Progenitor cell of endocrine pancreas (in vitro differentiated cells): ENCODE measurements around the gene ANP32A. TPM values are rescaled to one million over a fixed set of nuclear protein-coding genes. Genes with fewer than 3 reads are reported as not detected.

Source experiments
- DNase-seq: peaks from one replicate; pipeline ENCODE4 v3.0.0; 2021; ENCODE audit warnings: low spot score; ENCODE audit not compliant: unreplicated experiment
- H3K27ac Mint-ChIP-seq: 2 replicates; pipeline ENCODE4 v1.8.0; 2021; ENCODE audit warnings: mild to moderate bottlenecking, moderate library complexity, mixed read lengths
- H3K27me3 Mint-ChIP-seq: 2 replicates; pipeline ENCODE4 v1.8.0; 2021; ENCODE audit warnings: mixed read lengths
- H3K36me3 Mint-ChIP-seq: 2 replicates; pipeline ENCODE4 v1.8.0; 2022; ENCODE audit warnings: mixed read lengths; ENCODE audit not compliant: insufficient read depth
- H3K4me1 Mint-ChIP-seq: 2 replicates; pipeline ENCODE4 v1.8.0; 2021; ENCODE audit warnings: low read depth, mixed read lengths
- H3K4me3 Mint-ChIP-seq: 2 replicates; pipeline ENCODE4 v1.8.0; 2021; ENCODE audit warnings: low read depth, mild to moderate bottlenecking, moderate library complexity, mixed read lengths
- H3K9me3 Mint-ChIP-seq: 2 replicates; pipeline ENCODE4 v1.8.0; 2021; ENCODE audit warnings: low read depth, mixed read lengths
- total RNA-seq: library from RNA; stranded (reverse); gene quantifications from 2 replicates; pipeline ENCODE4 v1.2.1, GENCODE V29; 2021
- TF ChIP-seq, protein P1 (sequence below): fragments of 200-600 bp; sonication (generic); IDR thresholded peaks from one replicate; pipeline ENCODE4 v1.5.0; 2021; ENCODE audit warnings: antibody characterized with exemption, mild to moderate bottlenecking; ENCODE audit not compliant: unreplicated experiment

The ANP32A gene
- total RNA-seq, 1 donor from 2014 or later, result 279 TPM

DNA sequence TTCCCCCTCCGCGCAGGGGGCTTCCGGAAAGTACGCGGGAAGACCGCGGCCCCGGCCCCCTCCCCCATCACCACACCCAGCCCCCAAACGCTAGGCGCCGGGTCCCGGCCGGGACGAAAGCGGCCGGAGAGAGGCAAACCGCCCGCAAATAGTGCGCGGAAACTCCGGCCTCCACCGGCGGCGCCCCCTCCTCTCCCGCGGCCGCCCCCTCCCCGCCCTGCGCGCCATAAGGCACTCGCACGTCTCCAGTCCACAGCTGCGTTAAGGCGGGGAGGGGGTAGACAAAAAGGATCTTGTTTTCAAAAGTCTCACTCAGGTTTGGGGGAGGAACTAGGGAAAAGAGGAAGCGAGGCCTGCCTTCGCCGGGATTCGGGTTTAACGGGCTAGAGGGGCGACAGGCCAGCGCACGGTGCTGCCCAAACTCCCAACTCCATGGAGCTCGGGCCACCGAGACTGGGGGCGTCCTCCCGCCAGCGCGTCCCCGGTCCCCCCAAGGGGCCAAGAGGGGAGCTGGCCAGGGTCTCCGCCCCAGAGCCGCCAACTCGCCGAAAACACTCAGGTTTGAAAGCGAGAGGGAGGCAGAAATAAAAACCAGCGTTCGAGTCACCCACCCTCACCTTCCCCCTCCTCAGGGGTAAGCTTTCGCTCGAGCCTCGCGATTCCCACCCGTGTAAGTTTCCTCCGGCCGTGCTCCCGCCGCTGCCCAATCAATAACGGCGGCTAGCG lies 1.8 kb downstream of the ANP32A start:
- peak overlapping the region; percentile 99 for H3K4me3 Mint-ChIP-seq
- H3K36me3 Mint-ChIP-seq, result peaks cover 2% of the 10 kb centered on the region
- TF ChIP-seq, protein P1, sequence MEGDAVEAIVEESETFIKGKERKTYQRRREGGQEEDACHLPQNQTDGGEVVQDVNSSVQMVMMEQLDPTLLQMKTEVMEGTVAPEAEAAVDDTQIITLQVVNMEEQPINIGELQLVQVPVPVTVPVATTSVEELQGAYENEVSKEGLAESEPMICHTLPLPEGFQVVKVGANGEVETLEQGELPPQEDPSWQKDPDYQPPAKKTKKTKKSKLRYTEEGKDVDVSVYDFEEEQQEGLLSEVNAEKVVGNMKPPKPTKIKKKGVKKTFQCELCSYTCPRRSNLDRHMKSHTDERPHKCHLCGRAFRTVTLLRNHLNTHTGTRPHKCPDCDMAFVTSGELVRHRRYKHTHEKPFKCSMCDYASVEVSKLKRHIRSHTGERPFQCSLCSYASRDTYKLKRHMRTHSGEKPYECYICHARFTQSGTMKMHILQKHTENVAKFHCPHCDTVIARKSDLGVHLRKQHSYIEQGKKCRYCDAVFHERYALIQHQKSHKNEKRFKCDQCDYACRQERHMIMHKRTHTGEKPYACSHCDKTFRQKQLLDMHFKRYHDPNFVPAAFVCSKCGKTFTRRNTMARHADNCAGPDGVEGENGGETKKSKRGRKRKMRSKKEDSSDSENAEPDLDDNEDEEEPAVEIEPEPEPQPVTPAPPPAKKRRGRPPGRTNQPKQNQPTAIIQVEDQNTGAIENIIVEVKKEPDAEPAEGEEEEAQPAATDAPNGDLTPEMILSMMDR, result no peak
- no peak for DNase-seq
- no peaks in the 10 kb centered on the region for H3K9me3 Mint-ChIP-seq
- H3K27ac Mint-ChIP-seq, result peak overlapping the region; percentile 97
- peaks cover 38% of the 10 kb centered on the region for H3K4me1 Mint-ChIP-seq
- no peaks in the 10 kb centered on the region for H3K27me3 Mint-ChIP-seq

DNA sequence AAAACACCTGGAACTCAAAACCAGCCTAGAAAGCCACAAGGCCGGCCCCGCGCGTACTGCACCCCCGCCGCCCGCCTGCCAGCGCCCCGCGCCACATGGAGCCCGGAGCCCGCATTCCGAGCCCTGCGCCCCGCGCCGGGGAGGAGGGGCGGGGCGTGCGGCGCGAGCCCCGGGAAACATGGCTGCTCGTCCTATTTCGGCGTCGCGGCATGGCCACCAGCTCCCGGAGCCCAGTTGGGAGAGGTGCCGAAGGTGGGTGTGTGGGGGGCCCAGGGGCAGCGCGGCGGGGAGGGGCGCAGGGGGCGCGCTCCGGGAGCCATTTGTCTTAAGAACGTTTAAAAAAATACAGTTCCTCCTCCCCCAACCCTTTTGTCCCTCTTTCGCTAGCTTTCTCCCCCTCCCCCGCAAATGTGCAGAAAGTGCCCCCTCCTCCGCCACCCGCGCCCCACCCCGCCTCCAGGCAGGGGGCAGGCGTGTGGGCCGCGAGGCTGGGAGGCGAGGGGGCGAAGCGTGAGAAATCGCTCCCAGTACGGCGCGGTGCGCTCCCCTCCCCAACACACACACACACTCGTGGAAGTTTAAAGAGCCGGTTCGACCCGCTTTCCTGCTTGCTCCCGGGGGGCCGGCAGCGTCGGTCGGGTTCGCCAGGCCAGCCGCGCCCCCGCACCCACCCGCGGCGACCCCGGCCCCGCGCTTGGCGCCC lies 2.5 kb downstream of the ANP32A start:
- H3K4me1 Mint-ChIP-seq, result peaks cover 39% of the 10 kb centered on the region
- peak; percentile 60 for DNase-seq
- H3K27ac Mint-ChIP-seq, result peak overlapping the region; percentile 81
- H3K36me3 Mint-ChIP-seq, result peaks cover 2% of the 10 kb centered on the region
- H3K4me3 Mint-ChIP-seq, result peak overlapping the region; percentile 99
- no peaks in the 10 kb centered on the region for H3K9me3 Mint-ChIP-seq
- TF ChIP-seq, protein P1, result no peak
- no peaks in the 10 kb centered on the region for H3K27me3 Mint-ChIP-seq

DNA sequence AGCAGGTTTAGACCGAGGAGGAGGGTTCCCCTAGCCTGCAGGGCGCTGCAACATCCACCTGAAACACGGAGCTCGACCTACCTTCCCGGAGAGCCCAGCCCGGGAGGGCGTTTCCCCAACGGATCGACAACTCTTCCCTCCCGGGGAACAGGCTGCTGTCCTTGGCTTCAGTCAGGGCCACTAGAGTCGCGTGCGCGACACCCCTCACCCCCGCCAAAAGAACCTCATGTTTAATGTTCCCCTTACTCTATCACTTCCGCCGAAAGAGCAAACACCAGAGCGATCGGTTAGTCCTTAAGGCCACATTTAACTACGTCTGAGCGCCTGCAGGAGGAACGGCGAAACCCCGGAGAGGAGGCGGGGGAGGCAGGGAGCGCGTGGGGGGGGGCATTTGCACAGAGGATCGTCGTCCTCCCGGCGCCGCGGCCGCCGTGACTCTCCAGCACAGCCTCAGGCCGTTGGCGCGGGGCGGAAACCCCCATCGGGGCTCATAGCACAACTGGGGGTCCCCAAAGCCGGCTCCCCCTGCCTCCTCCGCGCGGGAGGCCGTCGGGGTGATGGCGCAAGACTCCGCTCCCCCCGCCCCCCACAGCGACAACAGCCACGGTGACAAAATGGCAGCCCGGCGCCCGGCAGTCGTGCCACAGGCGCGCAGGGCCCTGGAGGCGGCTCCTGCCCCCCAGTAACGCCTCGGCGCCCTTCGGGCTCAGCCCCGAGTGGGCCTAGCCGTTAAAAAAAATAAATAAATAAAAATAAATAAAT lies 3.2 kb downstream of the ANP32A start:
- peak overlapping the region; percentile 95 for H3K4me3 Mint-ChIP-seq
- TF ChIP-seq, protein P1, result no peak
- H3K9me3 Mint-ChIP-seq, result no peaks in the 10 kb centered on the region
- peaks cover 40% of the 10 kb centered on the region for H3K4me1 Mint-ChIP-seq
- peak; percentile 36 for DNase-seq
- H3K27me3 Mint-ChIP-seq, result no peaks in the 10 kb centered on the region
- peaks cover 2% of the 10 kb centered on the region for H3K36me3 Mint-ChIP-seq
- peak overlapping the region; percentile 99 for H3K27ac Mint-ChIP-seq

DNA sequence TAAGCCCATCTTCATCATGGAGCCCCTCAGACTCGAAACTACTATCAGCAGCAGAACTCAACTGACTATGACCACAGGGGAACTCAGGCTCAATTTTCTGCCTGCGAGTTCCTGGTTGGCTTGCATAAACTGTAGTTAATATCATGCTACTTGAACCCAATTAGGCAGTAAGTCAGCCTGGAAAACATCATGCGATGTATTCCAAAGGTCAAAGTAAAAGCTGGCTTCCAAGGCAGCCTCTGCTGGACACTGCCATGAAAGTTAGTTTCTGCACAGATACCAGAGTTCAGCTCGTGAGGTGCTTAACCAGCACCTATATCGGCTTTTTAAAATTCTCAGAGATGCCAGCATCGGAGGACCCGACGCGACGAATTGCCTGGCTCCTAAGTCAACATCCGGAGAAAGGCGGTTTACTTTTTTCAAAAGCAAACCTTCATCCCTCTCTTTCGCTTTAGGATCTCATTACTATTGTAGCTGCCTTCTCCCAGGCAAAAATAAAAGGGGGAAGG lies 3.8 kb downstream of the ANP32A start:
- TF ChIP-seq, protein P1, result no peak
- Mint-ChIP-seq H3K4me1 (peaks cover 39% of the 10 kb centered on the region), H3K27me3 (no peaks in the 10 kb centered on the region), H3K4me3 (peak overlapping the region; percentile 95), H3K9me3 (no peaks in the 10 kb centered on the region), H3K27ac (peak overlapping the region; percentile 99), H3K36me3 (peaks cover 2% of the 10 kb centered on the region)
- DNase-seq, result no peak

DNA sequence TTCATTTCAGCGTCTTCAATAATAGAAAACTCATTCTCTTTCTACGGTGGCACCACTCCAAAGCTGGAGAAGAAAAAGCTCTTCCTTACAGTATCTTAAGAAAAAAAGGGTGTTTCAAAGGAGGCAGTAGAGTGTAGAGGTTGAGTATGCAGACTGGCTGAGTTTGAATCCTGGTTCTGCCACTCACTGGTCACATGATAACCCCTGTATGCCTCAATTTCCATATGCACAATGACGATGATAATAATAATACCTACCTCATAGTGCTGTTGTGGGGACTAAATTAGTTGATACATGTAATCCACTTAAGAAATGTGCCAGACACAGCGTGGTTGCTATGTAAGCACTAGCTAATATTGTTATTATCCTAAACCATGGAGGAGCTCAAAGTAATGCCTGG lies 4.5 kb downstream of the ANP32A start:
- H3K36me3 Mint-ChIP-seq, result peaks cover 2% of the 10 kb centered on the region
- no peak for DNase-seq
- peaks cover 39% of the 10 kb centered on the region for H3K4me1 Mint-ChIP-seq
- H3K9me3 Mint-ChIP-seq, result no peaks in the 10 kb centered on the region
- peak overlapping the region; percentile 95 for H3K4me3 Mint-ChIP-seq
- no peaks in the 10 kb centered on the region for H3K27me3 Mint-ChIP-seq
- TF ChIP-seq, protein P1, result no peak
- peak overlapping the region; percentile 49 for H3K27ac Mint-ChIP-seq
